GM08714 (cell line): ENCODE results near the gene MACF1.
"Not testable (repeated sequence)": the region's sequence is repeated elsewhere in the genome, so short reads cannot be mapped to it uniquely, and the experiment has no call there.

ENCODE experiments used
- H3K4me3 ChIP-seq: fragments of 200-500 bp; sonication (Bioruptor generic); 2 replicates; pipeline ENCODE4 v1.5.1; 2014; ENCODE audit warnings: mild to moderate bottlenecking, low read length, inconsistent platforms
- ZNF274 ChIP-seq: IDR thresholded peaks from 2 replicates; pipeline ENCODE4 v1.6.1; 2012; ENCODE audit warnings: mild to moderate bottlenecking, low read depth, low read length

MACF1 gene

DNA sequence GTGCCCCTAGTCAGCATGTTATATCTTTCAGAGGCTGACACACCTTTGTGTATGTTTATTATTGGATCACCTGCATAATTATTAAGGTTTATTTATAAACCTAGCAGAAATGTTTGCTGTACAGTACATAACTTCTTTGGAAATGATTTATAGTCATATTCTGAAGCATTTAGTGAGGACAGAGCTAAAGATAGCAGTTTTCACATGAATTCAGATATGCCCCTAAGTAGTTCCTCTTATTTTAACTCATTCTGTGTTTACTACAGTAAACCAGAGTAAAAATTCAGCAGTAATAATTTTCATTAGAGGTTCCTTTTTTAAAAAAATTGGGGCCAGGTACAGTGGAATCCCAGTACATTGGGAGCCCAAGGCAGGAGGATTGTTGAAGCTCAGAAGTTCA, 265.5 kb downstream of the MACF1 start:
- H3K4me3 ChIP-seq: no peak overlapping the region
- TF ChIP-seq ZNF274: no peak

DNA sequence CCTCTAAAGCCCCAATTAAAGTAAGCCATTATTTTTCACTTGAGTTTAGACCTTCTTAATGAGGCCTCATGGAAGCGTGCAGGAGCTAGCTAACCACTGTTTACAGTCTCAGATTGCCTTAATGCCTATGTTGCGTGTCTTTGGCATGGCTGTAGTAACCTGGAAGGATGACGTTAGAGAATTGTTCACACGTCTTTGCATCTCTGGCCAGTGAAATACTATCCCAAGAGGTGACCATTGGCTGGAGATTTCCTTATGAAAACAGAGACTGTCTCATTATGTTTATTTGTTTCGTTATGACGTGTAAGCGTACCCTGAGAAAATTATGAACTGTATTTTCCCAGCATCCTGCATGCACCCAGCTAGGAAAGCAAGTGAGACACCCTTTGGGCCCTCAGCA, 268.3 kb downstream of the MACF1 start:
- TF ChIP-seq ZNF274: no peak

DNA sequence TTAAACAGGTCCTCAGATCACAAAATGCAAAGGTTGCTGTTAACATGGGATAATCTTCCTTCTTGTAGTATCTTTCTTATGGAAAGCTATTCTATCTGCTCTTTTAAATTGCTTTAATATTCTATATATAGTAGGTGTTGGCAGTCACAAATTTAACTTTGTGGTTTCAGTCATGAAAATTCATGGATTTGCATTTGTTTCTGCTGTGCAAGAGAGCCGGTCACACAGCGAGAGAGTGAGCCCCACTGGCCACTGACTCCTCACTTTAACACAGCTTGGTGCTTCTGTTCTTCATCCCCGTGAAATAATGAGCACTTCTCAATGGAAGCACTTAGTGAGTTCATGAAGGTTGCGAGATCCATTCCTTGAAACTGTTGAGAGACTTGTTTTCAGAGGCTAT, 268.8 kb downstream of the MACF1 start:
- H3K4me3 ChIP-seq: no peak overlapping the region
- no peak for TF ChIP-seq ZNF274

More for the DNA sequence above, 268.3 kb downstream of the MACF1 start:
- H3K4me3 ChIP-seq: no peak overlapping the region

DNA sequence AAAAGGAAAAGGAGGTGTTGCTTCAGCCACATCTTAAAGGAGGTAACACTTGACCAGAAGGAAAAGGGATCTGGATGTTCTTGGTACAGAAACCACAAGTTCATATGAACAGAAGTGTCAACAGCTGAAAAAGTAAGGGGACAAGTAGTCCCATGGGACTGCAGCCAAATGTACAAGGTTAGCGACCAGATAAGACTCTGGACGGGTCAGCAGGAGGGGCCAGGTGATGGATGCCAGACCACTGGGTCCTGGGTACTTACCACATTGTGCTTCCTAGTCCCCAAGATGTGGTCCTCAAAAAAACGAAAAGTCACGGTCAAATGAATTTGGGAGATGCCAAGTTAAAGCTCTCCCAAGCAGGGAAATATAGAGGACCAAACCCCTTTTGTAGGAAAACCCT, 270.3 kb downstream of the MACF1 start:
- H3K4me3 ChIP-seq: no peak overlapping the region
- no peak for TF ChIP-seq ZNF274

DNA sequence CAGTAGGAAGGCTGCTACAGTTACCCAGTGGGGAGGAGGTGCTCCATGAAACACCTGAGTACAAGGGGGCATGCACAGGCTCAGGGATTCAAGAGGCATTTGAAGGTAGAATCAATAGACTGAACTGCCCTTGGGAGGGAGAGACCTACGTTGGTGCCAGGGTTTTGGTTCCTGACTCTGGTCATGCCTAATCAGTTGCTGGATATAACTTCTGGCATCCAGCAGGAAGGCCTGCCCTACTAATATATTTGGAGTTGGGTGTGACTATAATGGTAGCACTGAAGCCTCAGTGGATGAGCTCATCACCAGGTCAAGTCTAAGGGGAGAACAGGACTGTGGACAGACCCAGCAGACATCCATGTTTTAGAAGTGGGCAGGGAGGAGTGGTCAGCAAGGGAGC, 271.1 kb downstream of the MACF1 start:
- H3K4me3 ChIP-seq: not testable (repeated sequence)

DNA sequence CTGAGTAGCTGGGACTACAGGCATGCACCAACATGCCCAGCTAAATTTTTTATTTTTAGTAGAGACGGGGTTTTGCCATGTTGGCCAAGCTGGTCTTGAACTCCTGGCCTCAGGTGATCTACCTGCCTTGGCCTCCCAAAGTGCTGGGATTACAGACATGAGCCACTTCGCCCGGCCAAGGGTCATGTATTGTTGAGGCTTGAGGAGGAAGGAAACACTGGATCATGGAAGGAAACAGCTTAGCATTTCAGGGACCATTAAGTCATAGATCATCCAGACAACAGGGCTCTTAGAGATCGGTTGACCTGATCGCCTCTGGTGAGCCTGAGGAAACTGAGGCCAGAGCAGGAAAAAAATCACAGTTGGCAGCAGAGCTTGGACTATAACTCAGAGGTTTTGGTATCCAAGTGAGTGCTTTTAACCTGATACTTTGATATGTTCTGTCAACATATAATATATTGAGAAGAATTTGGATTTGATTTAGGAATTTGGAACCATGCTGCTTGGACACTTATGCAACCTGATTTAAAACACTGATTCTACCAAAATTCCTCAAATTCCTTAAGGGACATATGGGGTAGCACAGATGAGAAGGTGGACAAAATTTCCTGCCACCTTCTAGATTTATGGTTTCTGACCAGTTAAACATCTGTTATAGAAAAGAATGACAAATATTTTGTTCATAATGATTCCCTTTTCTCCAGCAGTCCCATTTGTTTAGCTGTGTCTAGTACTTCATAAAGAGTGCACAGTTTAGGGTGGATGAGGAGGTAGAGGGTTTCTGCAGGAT, 273.8 kb downstream of the MACF1 start:
- no peak for TF ChIP-seq ZNF274

DNA sequence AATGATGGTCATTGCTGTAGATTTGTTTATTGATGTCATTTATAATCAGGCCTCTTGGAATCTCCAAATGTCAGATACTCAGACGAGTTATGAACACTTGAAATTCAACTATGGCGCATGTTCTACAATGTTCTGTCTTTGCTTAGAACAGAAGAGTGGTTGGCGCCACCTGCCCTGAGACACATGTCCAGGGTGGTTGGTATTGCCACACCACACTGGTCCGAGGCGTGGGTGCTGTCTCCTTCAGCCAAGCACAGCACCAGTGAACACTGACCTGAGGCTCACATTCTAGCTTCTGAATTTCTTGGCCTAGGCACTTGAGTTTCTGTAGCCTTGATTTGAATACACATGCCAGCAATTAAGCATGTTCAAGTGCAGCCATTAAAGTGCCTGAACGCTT, 276.8 kb downstream of the MACF1 start:
- TF ChIP-seq ZNF274: no peak
- no peak overlapping the region for H3K4me3 ChIP-seq

More for the DNA sequence above, 273.8 kb downstream of the MACF1 start:
- H3K4me3 ChIP-seq: no peak overlapping the region

DNA sequence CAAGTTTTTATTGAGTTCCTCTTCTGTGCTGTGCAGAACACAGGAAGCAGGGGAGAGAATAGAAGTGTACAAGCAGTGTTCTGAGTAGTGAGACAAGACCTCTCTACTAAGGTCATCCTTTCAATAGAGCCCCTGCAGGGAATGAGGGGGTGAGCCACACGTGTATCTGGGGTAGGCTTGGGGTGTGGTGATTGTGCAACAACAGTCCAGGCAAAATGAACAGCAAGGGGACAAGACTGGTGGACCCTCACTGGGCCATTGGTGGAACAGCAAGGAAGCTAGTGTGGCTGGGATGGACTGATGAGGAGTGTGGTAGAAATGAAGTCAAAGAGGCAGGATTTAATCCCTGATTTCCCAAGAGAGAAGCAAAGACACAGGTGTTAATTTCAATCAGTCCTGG, 278.8 kb downstream of the MACF1 start:
- no peak overlapping the region for H3K4me3 ChIP-seq
- no peak for TF ChIP-seq ZNF274

DNA sequence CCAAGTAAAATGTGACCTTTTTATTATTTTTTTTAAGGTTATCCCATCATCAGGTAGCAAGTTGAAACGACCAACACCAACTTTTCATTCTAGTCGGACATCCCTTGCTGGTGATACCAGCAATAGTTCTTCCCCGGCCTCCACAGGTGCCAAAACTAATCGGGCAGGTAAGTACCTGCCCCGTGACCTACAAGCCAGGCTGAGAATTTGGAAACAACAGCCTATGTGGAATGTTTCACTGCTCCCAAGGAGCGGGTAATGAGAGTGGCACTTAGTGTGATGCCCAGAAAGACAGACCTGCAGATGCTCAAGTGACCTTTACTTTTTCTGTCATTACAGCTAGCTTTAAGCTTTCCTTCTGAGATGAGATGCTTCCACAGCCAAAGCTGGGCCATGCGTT, 280.1 kb downstream of the MACF1 start:
- TF ChIP-seq ZNF274: no peak
- H3K4me3 ChIP-seq: no peak overlapping the region

DNA sequence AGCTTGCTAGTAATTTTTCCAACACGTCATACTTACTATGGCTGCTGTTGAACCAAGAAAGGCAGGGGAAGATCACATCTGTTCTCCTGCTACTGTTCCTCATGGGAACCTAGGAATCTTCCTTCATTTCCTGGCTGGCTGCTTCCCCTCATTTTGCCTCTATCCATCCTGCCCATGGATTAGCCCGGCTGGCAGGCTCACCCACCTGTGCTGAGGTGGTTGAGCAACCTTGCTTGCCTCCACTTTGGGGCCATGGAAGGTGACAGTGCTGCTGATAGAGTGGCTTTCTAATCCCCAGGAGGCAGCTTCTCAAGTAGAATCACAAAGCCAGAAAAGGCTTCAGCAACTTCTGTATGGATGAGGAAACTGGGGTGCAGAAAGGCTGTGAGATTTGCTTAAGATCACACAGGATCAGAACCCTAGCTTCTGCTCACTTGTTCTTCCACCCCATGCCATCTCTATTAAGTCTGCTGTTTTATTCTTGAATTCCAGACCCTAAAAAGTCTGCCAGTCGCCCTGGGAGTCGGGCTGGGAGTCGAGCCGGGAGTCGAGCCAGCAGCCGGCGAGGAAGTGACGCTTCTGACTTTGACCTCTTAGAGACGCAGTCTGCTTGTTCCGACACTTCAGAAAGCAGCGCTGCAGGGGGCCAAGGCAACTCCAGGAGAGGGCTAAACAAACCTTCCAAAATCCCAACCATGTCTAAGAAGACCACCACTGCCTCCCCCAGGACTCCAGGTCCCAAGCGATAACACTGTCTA, 280.7 kb downstream of the MACF1 start:
- no peak for TF ChIP-seq ZNF274
- no peak overlapping the region for H3K4me3 ChIP-seq

DNA sequence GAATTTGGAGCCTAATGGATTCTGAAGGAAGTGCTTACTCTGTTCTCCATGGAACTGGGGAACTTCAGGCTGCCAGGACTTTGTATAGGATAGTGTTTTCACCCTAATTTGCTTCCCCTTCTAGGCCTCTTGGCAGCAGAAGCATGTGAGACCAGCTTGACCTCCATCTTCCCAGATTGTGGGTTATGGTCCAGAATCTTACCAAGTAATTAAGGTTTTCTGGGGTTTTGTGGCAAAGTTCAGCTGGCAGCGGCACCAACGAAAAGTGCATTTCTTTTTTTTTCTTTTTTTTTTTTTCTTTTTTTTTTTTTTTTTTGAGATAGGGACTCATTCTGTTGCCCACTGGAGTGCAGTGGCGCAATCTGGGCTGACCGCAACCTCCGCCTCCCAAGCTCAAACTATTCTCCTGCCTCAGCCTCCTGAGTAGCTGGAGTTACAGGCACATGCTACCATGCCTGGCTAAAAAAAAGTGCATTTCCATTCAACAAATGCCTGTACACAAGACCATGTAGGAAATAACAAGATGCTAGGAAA, 283.6 kb downstream of the MACF1 start:
- TF ChIP-seq ZNF274: no peak
- no peak overlapping the region for H3K4me3 ChIP-seq

DNA sequence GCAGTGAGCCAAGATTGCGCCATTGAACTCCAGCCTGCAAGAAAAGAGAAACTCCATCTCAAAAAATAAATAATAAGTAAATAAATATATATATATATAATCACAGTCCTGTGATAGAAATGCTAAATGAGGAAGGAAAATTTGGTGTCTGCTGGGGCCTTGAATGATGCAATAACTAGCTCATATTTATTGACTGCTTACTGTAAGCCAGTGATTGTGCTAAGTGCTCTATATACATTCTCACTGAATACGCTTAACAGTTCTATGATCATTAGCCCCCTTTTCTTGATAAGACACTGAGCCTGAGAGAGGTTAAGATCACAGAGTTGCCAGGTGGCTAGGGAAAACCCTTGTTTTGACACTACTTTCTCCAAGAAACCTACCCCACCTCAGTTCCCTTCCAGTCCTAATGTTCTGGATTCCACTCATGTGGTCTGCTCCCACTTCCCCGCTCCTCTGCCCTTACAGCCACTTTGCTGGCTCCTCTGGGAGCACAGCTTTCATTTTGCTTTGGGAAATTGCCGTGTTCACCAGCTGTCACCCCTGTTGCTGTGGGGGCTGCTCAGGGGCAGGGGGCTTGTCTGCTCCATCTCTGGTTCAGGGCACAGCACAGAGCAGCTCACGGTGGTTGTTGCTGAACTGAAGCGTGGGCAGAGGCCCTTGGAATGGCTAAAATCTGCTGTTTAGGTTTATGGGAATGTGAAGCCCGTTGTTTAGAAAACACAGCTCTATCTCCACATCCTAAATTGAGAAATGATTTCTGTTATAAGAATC, 284.5 kb downstream of the MACF1 start:
- TF ChIP-seq ZNF274: no peak

DNA sequence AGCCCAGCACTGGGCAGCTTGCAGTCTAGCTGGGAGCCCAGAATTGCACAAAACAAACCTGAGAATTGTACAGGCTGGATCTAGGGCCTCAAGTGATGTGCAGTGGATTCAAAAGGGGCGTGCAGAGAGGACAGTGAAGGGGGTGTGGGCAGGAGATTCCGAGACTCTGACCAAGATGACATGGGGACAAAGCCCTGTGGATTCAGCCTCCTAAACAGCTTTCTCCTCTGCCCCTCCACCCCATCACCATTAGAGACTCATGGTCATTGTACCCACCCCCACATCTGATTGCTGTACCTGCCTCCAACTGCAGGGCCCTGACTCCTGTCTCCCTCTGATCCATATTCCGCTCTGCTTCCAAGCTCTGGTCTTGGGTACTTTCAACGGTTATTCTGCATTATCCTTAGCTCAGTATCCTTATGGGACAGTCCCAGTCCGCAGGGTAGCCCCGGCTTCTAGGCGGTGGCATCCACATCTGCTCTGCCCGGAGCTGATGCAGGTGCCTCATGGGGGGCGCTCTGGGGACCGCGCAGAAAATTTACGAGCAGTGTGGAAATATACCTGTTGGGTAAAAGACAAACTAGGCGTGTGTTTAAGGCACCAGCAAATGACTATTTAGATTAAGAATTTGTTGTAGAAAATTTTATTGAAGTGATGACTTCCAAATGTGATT, 285.2 kb downstream of the MACF1 start:
- no peak for TF ChIP-seq ZNF274
- no peak overlapping the region for H3K4me3 ChIP-seq

More for the DNA sequence above, 284.5 kb downstream of the MACF1 start:
- no peak overlapping the region for H3K4me3 ChIP-seq
